ENCODE data around the gene HES5.
"Not testable (repeated sequence)": the region's sequence is repeated elsewhere in the genome, so short reads cannot be mapped to it uniquely, and the experiment has no call there.

The HES5 gene

GRCh38 chr1:2571348-2571747 lies 41.3 kb upstream of the HES5 start:
- Histone ChIP-seq H4K20me1 (ENCODE audit: control insufficient read depth, insufficient read depth, low read depth, low read length) (no peaks in the 10 kb centered on the region), H3K36me3 (ENCODE audit: control insufficient read depth, low read length) (no peaks in the 10 kb centered on the region), H3K27ac (ENCODE audit: low read depth, low read length) (no peak overlapping the region), H3K9me2 (replicated peaks; ENCODE audit: control insufficient read depth, low read length) (no peaks in the 10 kb centered on the region), H3K79me2 (ENCODE audit: control insufficient read depth, low read length) (no peaks in the 10 kb centered on the region), H3K4me1 (ENCODE audit: control insufficient read depth, low read length) (peaks cover 10% of the 10 kb centered on the region), H3K9me3 (ENCODE audit: control insufficient read depth, insufficient read depth, low read length) (no peaks in the 10 kb centered on the region), H3K4me2 (ENCODE audit: low read length) (no peak overlapping the region), H3K27me3 (ENCODE audit: control insufficient read depth, low read length) (no peaks in the 10 kb centered on the region), H3F3A (ENCODE audit: control insufficient read depth, insufficient read depth) (no peaks in the 10 kb centered on the region), H3K4me3 (ENCODE audit: low read length) (no peak overlapping the region)
- TF ChIP-seq EZH2phosphoT487 (IDR thresholded peaks at IDR 0.05; ENCODE audit: borderline replicate concordance, low read length) (no peak), CTCF (IDR thresholded peaks at IDR 0.05; ENCODE audit: low read depth, low read length, poor library complexity, severe bottlenecking) (no peak)

- Histone ChIP-seq H3K27ac (ENCODE audit: low read depth, low read length) (no peak overlapping the region), H3K36me3 (ENCODE audit: control insufficient read depth, low read length) (no peaks in the 10 kb centered on the region), H3K4me1 (ENCODE audit: control insufficient read depth, low read length) (peaks cover under 1% of the 10 kb centered on the region), H3K4me3 (ENCODE audit: low read length) (no peak overlapping the region), H3K9me3 (ENCODE audit: control insufficient read depth, insufficient read depth, low read length) (no peaks in the 10 kb centered on the region), H3K79me2 (ENCODE audit: control insufficient read depth, low read length) (no peaks in the 10 kb centered on the region), H3K4me2 (ENCODE audit: low read length) (no peak overlapping the region), H3F3A (ENCODE audit: control insufficient read depth, insufficient read depth) (no peaks in the 10 kb centered on the region), H3K27me3 (ENCODE audit: control insufficient read depth, low read length) (no peaks in the 10 kb centered on the region), H4K20me1 (ENCODE audit: control insufficient read depth, insufficient read depth, low read depth, low read length) (no peaks in the 10 kb centered on the region), H3K9me2 (replicated peaks; ENCODE audit: control insufficient read depth, low read length) (no peaks in the 10 kb centered on the region)
- TF ChIP-seq EZH2phosphoT487 (IDR thresholded peaks at IDR 0.05; ENCODE audit: borderline replicate concordance, low read length), result no peak
- no peak for TF ChIP-seq CTCF (IDR thresholded peaks at IDR 0.05; ENCODE audit: low read depth, low read length, poor library complexity, severe bottlenecking)
These were observed 40.3 kb upstream of the HES5 start for GRCh38 chr1:2570332-2570731.

- not testable (repeated sequence) for H3K36me3 ChIP-seq (ENCODE audit: control insufficient read depth, low read length); H3K4me2 ChIP-seq (ENCODE audit: low read length); H3F3A ChIP-seq (ENCODE audit: control insufficient read depth, insufficient read depth); H3K9me3 ChIP-seq (ENCODE audit: control insufficient read depth, insufficient read depth, low read length); H3K79me2 ChIP-seq (ENCODE audit: control insufficient read depth, low read length); H4K20me1 ChIP-seq (ENCODE audit: control insufficient read depth, insufficient read depth, low read depth, low read length); H3K27ac ChIP-seq (ENCODE audit: low read depth, low read length); H3K9me2 ChIP-seq (replicated peaks; ENCODE audit: control insufficient read depth, low read length); H3K4me3 ChIP-seq (ENCODE audit: low read length); H3K27me3 ChIP-seq (ENCODE audit: control insufficient read depth, low read length); H3K4me1 ChIP-seq (ENCODE audit: control insufficient read depth, low read length)
These were observed 39.6 kb upstream of the HES5 start for GRCh38 chr1:2569703-2570102.

- H3K27ac ChIP-seq (ENCODE audit: low read depth, low read length), result no peak overlapping the region
- TF ChIP-seq EZH2phosphoT487 (IDR thresholded peaks at IDR 0.05; ENCODE audit: borderline replicate concordance, low read length), result no peak
- TF ChIP-seq CTCF (IDR thresholded peaks at IDR 0.05; ENCODE audit: low read depth, low read length, poor library complexity, severe bottlenecking), result no peak
- no peaks in the 10 kb centered on the region for H3K9me3 ChIP-seq (ENCODE audit: control insufficient read depth, insufficient read depth, low read length)
- no peaks in the 10 kb centered on the region for H3K27me3 ChIP-seq (ENCODE audit: control insufficient read depth, low read length)
- no peaks in the 10 kb centered on the region for H3K79me2 ChIP-seq (ENCODE audit: control insufficient read depth, low read length)
- no peaks in the 10 kb centered on the region for H3F3A ChIP-seq (ENCODE audit: control insufficient read depth, insufficient read depth)
- H3K4me1 ChIP-seq (ENCODE audit: control insufficient read depth, low read length), result no peaks in the 10 kb centered on the region
- H3K4me3 ChIP-seq (ENCODE audit: low read length), result no peak overlapping the region
- no peaks in the 10 kb centered on the region for H4K20me1 ChIP-seq (ENCODE audit: control insufficient read depth, insufficient read depth, low read depth, low read length)
- no peak overlapping the region for H3K4me2 ChIP-seq (ENCODE audit: low read length)
- H3K9me2 ChIP-seq (replicated peaks; ENCODE audit: control insufficient read depth, low read length), result no peaks in the 10 kb centered on the region
- no peaks in the 10 kb centered on the region for H3K36me3 ChIP-seq (ENCODE audit: control insufficient read depth, low read length)
These were observed 39.0 kb upstream of the HES5 start for GRCh38 chr1:2569060-2569459.

- H4K20me1 ChIP-seq (ENCODE audit: control insufficient read depth, insufficient read depth, low read depth, low read length); H3K4me2 ChIP-seq (ENCODE audit: low read length); H3K9me2 ChIP-seq (replicated peaks; ENCODE audit: control insufficient read depth, low read length); H3K79me2 ChIP-seq (ENCODE audit: control insufficient read depth, low read length); H3K4me3 ChIP-seq (ENCODE audit: low read length); H3K9me3 ChIP-seq (ENCODE audit: control insufficient read depth, insufficient read depth, low read length); H3K27ac ChIP-seq (ENCODE audit: low read depth, low read length); H3K4me1 ChIP-seq (ENCODE audit: control insufficient read depth, low read length); H3K27me3 ChIP-seq (ENCODE audit: control insufficient read depth, low read length); H3F3A ChIP-seq (ENCODE audit: control insufficient read depth, insufficient read depth); H3K36me3 ChIP-seq (ENCODE audit: control insufficient read depth, low read length): not testable (repeated sequence)
These were observed 38.2 kb upstream of the HES5 start for GRCh38 chr1:2568187-2568816.
